HepG2 (cell line): Measurements from ENCODE around the gene SLC17A9. TPM values are rescaled to one million over a fixed set of nuclear protein-coding genes. Genes with fewer than 3 reads are reported as not detected.

Experiments
- ATF1 ChIP-seq: IDR thresholded peaks from 2 replicates; pipeline ENCODE4 v1.6.1; 2016; ENCODE audit warnings: mild to moderate bottlenecking, control low read depth
- CAMTA2 ChIP-seq: sonication (generic); formaldehyde crosslinking; IDR thresholded peaks from 2 replicates; pipeline ENCODE4 v1.4.0; 2020; ENCODE audit warnings: mild to moderate bottlenecking, missing genetic modification reagents, borderline replicate concordance
- DMTF1 ChIP-seq: sonication (generic); formaldehyde crosslinking; IDR thresholded peaks from 2 replicates; pipeline ENCODE4 v1.4.0; 2020; ENCODE audit warnings: mild to moderate bottlenecking, missing genetic modification reagents
- FOXA1 ChIP-seq, 2 experiments: fragments of 450-650 bp in 1 of 2; sonication (generic) in 1 of 2; formaldehyde crosslinking in 1 of 2; IDR thresholded peaks; 2 replicates each; pipeline versions ENCODE4 v1.4.0 to v1.6.1; 2016 to 2020; ENCODE audit warnings: missing genetic modification reagents in 1 of 2
- HCFC1 ChIP-seq: fragments of 150-350 bp; IDR thresholded peaks from 2 replicates; pipeline ENCODE4 v1.6.1; 2014; ENCODE audit warnings: low read depth, low read length
- NRL ChIP-seq: sonication (generic); formaldehyde crosslinking; IDR thresholded peaks from 2 replicates; pipeline ENCODE4 v1.5.0; 2020; ENCODE audit warnings: missing genetic modification reagents, mild to moderate bottlenecking, moderate library complexity, borderline replicate concordance
- PCBP2 ChIP-seq: fragments of 200-400 bp; formaldehyde crosslinking; optimal IDR thresholded peaks from 2 replicates; pipeline ENCODE3; 2018; ENCODE audit warnings: low read length, low read depth; ENCODE audit not compliant: poor library complexity, severe bottlenecking
- SATB2 ChIP-seq: sonication (generic); formaldehyde crosslinking; IDR thresholded peaks from 2 replicates; pipeline ENCODE4 v1.5.0; 2020; ENCODE audit warnings: missing genetic modification reagents
- SUZ12 ChIP-seq: fragments of 150-350 bp; IDR thresholded peaks from 2 replicates; pipeline ENCODE4 v1.6.1; 2014; ENCODE audit warnings: low read depth, low read length
- TERF1 ChIP-seq: sonication (generic); formaldehyde crosslinking; IDR thresholded peaks from 2 replicates; pipeline ENCODE4 v1.8.0; 2022; ENCODE audit warnings: mild to moderate bottlenecking, missing genetic modification reagents, moderate library complexity
- ZMAT3 ChIP-seq: sonication (generic); formaldehyde crosslinking; conservative IDR thresholded peaks from 2 replicates; pipeline ENCODE4 v1.7.0; 2021; ENCODE audit warnings: missing genetic modification reagents
- ZNF30 ChIP-seq: sonication (generic); formaldehyde crosslinking; IDR thresholded peaks from 2 replicates; pipeline ENCODE4 v1.5.0; 2020; ENCODE audit warnings: mild to moderate bottlenecking, missing genetic modification reagents
- ZNF329 ChIP-seq: sonication (generic); formaldehyde crosslinking; IDR thresholded peaks from 2 replicates; pipeline ENCODE4 v1.9.0; 2021; ENCODE audit warnings: low read depth, mild to moderate bottlenecking, missing genetic modification reagents
- polyA plus RNA-seq, 8 experiments: library from polyadenylated mRNA; depleted of rRNA in 3 of 8; stranded (reverse) in 7 of 8; unstranded in 1 of 8; fragments of >200 nt; fragmentation: Illumina TruSeq in 4 of 8; extraction: Trizol in 4 of 8; gene quantifications; 2 replicates each; pipeline versions ENCODE4 v1.2.1 to v1.2.3, GENCODE V29; 2011 to 2016; ENCODE audit warnings: low read depth in 4 of 8, missing spikeins in 1 of 8, mixed read lengths in 1 of 8; ENCODE audit not compliant: insufficient read depth in 1 of 8
- total RNA-seq, 5 experiments: library from RNA; depleted of rRNA; stranded (reverse); fragments of >200 nt; fragmentation: Illumina TruSeq; extraction: Trizol; gene quantifications; 2 replicates each; pipeline ENCODE4 v1.2.3, GENCODE V29; 2016; ENCODE audit warnings: low read depth in 1 of 5
- TF ChIP-seq, protein P1 (sequence below): sonication (generic); formaldehyde crosslinking; IDR thresholded peaks from 2 replicates; pipeline ENCODE4 v1.4.0; 2020; ENCODE audit warnings: mild to moderate bottlenecking, missing genetic modification reagents
- TF ChIP-seq, protein P2 (sequence below): sonication (generic); formaldehyde crosslinking; IDR thresholded peaks from 2 replicates; pipeline ENCODE4 v1.4.0; 2020; ENCODE audit warnings: missing genetic modification reagents
- TF ChIP-seq, protein P3 (sequence below): sonication (generic); formaldehyde crosslinking; IDR thresholded peaks from 2 replicates; pipeline ENCODE4 v1.4.0; 2020; ENCODE audit warnings: missing genetic modification reagents

SLC17A9 gene
- total and polyA plus RNA-seq, 2 of the 13 experiments (the other 11 are each of a cell fraction or from before 2014, with no cell fraction given), result 110 to 191 TPM

- TF ChIP-seq DMTF1 (CRISPR knock-in tag) (no peak), SATB2 (CRISPR knock-in tag) (no peak), FOXA1 (IDR thresholded peaks at IDR 0.05) (no peak), FOXA1 (CRISPR knock-in tag; IDR thresholded peaks at IDR 0.05) (no peak), SUZ12 (no peak), HCFC1 (no peak), ATF1 (no peak), NRL (no peak), CAMTA2 (no peak), TERF1 (CRISPR knock-in tag) (no peak), ZNF329 (no peak), ZMAT3 (CRISPR knock-in tag) (no peak), PCBP2 (no peak), ZNF30 (CRISPR knock-in tag) (no peak)
- TF ChIP-seq, protein P1, sequence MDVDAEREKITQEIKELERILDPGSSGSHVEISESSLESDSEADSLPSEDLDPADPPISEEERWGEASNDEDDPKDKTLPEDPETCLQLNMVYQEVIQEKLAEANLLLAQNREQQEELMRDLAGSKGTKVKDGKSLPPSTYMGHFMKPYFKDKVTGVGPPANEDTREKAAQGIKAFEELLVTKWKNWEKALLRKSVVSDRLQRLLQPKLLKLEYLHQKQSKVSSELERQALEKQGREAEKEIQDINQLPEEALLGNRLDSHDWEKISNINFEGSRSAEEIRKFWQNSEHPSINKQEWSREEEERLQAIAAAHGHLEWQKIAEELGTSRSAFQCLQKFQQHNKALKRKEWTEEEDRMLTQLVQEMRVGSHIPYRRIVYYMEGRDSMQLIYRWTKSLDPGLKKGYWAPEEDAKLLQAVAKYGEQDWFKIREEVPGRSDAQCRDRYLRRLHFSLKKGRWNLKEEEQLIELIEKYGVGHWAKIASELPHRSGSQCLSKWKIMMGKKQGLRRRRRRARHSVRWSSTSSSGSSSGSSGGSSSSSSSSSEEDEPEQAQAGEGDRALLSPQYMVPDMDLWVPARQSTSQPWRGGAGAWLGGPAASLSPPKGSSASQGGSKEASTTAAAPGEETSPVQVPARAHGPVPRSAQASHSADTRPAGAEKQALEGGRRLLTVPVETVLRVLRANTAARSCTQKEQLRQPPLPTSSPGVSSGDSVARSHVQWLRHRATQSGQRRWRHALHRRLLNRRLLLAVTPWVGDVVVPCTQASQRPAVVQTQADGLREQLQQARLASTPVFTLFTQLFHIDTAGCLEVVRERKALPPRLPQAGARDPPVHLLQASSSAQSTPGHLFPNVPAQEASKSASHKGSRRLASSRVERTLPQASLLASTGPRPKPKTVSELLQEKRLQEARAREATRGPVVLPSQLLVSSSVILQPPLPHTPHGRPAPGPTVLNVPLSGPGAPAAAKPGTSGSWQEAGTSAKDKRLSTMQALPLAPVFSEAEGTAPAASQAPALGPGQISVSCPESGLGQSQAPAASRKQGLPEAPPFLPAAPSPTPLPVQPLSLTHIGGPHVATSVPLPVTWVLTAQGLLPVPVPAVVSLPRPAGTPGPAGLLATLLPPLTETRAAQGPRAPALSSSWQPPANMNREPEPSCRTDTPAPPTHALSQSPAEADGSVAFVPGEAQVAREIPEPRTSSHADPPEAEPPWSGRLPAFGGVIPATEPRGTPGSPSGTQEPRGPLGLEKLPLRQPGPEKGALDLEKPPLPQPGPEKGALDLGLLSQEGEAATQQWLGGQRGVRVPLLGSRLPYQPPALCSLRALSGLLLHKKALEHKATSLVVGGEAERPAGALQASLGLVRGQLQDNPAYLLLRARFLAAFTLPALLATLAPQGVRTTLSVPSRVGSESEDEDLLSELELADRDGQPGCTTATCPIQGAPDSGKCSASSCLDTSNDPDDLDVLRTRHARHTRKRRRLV, result no peak
- TF ChIP-seq, protein P2, sequence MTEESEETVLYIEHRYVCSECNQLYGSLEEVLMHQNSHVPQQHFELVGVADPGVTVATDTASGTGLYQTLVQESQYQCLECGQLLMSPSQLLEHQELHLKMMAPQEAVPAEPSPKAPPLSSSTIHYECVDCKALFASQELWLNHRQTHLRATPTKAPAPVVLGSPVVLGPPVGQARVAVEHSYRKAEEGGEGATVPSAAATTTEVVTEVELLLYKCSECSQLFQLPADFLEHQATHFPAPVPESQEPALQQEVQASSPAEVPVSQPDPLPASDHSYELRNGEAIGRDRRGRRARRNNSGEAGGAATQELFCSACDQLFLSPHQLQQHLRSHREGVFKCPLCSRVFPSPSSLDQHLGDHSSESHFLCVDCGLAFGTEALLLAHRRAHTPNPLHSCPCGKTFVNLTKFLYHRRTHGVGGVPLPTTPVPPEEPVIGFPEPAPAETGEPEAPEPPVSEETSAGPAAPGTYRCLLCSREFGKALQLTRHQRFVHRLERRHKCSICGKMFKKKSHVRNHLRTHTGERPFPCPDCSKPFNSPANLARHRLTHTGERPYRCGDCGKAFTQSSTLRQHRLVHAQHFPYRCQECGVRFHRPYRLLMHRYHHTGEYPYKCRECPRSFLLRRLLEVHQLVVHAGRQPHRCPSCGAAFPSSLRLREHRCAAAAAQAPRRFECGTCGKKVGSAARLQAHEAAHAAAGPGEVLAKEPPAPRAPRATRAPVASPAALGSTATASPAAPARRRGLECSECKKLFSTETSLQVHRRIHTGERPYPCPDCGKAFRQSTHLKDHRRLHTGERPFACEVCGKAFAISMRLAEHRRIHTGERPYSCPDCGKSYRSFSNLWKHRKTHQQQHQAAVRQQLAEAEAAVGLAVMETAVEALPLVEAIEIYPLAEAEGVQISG (CRISPR knock-in tag), result peak; percentile 73
- TF ChIP-seq, protein P3, sequence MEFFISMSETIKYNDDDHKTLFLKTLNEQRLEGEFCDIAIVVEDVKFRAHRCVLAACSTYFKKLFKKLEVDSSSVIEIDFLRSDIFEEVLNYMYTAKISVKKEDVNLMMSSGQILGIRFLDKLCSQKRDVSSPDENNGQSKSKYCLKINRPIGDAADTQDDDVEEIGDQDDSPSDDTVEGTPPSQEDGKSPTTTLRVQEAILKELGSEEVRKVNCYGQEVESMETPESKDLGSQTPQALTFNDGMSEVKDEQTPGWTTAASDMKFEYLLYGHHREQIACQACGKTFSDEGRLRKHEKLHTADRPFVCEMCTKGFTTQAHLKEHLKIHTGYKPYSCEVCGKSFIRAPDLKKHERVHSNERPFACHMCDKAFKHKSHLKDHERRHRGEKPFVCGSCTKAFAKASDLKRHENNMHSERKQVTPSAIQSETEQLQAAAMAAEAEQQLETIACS (CRISPR knock-in tag), result no peak
These were observed 23.4 kb upstream of the SLC17A9 start (continued) for GRCh38 chr20:62929051-62929538.
